Bronchial epithelial cell (primary cell): ENCODE measurements around the gene CCDC78. TPM values are rescaled to one million over a fixed set of nuclear protein-coding genes. Genes with fewer than 3 reads are reported as not detected.

Experiments used
- DNase-seq: peaks from one replicate; pipeline ENCODE4 v3.0.0-alpha.2; 2010; ENCODE audit warnings: low read depth
- FAIRE-seq: peaks from 2 replicates; lab custom pipeline; 2011; peaks lifted over from hg19 to GRCh38; lab: Jason Lieb, UNC
- H3K27me3 ChIP-seq: 2 replicates; pipeline ENCODE4 v1.5.1; 2011; ENCODE audit warnings: low read length; ENCODE audit not compliant: control insufficient read depth, insufficient read depth
- H3K36me3 ChIP-seq: 2 replicates; pipeline ENCODE4 v1.5.1; 2011; ENCODE audit warnings: low read length; ENCODE audit not compliant: control insufficient read depth, insufficient read depth
- H3K4me3 ChIP-seq: 2 replicates; pipeline ENCODE4 v1.5.1; 2011; ENCODE audit warnings: mild to moderate bottlenecking, low read depth, low read length, control low read depth
- total RNA-seq: library from RNA; depleted of rRNA; stranded (reverse); fragments of >200 nt; gene quantifications from 2 replicates; pipeline ENCODE4 v1.2.1, GENCODE V29; 2014
- TF ChIP-seq, protein P1 (sequence below): IDR thresholded peaks from 2 replicates; pipeline ENCODE4 v1.5.1; 2011; ENCODE audit warnings: mild to moderate bottlenecking, moderate library complexity, low read length, control low read depth, inconsistent platforms; ENCODE audit not compliant: insufficient read depth, severe bottlenecking

CCDC78 gene
- total RNA-seq, 1 donor from 2014 or later: 1.6 TPM

DNA sequence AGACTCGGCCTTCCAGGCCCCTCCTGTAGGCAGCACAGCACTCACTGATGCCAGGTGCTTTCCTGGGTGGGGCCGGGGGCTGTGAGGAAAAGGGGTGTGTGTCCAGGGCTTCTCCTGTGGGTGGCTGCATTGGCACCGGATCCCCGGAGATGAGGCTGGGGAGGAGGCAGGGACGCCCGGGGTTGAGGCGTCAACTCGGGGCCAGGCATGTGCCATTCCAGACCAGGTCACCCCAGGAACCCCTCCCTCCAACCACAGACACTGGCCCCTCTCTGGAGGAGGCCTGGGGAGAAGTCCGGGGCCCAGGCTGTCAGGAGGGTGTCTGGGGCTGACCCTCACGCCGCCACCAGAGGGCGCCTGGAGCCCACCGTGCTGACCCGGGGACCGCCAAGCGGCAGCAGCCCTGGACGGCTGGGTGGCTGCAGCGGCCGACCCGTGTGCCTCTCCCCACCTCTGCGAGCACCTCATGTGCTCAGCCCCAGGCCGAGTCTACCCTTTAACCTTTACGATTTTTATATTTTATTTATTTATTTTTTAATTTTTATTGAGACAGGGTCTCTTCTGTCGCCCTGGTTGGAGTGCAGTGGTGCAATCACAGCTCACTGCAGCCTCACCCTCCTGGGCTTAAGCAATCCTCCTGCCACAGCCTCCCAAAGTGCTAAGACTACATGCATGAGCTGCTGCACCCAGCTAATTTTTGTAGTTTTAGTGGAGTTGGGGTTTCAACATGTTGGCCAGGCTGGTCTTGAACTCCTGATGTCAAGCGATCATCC, 14.5 kb downstream of the CCDC78 start:
- Histone ChIP-seq H3K36me3 (no peaks in the 10 kb centered on the region), H3K27me3 (peaks cover 17% of the 10 kb centered on the region), H3K4me3 (no peak overlapping the region)
- no peak for FAIRE-seq
- DNase-seq: peak; percentile 28
- TF ChIP-seq, protein P1, sequence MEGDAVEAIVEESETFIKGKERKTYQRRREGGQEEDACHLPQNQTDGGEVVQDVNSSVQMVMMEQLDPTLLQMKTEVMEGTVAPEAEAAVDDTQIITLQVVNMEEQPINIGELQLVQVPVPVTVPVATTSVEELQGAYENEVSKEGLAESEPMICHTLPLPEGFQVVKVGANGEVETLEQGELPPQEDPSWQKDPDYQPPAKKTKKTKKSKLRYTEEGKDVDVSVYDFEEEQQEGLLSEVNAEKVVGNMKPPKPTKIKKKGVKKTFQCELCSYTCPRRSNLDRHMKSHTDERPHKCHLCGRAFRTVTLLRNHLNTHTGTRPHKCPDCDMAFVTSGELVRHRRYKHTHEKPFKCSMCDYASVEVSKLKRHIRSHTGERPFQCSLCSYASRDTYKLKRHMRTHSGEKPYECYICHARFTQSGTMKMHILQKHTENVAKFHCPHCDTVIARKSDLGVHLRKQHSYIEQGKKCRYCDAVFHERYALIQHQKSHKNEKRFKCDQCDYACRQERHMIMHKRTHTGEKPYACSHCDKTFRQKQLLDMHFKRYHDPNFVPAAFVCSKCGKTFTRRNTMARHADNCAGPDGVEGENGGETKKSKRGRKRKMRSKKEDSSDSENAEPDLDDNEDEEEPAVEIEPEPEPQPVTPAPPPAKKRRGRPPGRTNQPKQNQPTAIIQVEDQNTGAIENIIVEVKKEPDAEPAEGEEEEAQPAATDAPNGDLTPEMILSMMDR: peak; percentile 95

DNA sequence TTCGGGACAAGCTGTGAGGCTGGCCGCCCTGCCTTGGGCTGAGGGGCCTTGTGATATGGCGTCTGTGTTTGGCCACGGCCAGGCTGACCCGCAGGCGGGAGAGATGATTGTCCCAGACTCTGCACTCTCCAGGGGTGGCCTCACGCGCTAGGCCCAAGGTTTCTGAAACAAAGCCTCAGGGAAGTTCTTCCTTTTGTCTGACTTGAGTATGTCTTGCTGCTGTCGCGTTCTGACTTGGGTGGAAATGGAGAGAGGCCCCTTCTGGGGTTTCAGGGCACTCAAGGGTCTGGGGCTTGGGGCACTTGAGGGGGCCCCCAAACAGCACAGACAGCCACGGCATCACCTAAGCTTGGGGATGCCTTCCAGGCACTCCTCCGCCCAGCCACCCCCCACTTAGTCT, 15.2 kb downstream of the CCDC78 start:
- H3K36me3 ChIP-seq: no peaks in the 10 kb centered on the region
- no peak overlapping the region for H3K4me3 ChIP-seq
- TF ChIP-seq, protein P1: no peak
- H3K27me3 ChIP-seq: peaks cover 20% of the 10 kb centered on the region
- FAIRE-seq (no peak), DNase-seq (no peak)

GRCh38 chr16:710500-711075, 15.7 kb downstream of the CCDC78 start:
- Histone ChIP-seq H3K27me3 (peaks cover 20% of the 10 kb centered on the region), H3K36me3 (no peaks in the 10 kb centered on the region), H3K4me3 (no peak overlapping the region)
- TF ChIP-seq, protein P1: no peak
- FAIRE-seq: no peak
- no peak for DNase-seq

GRCh38 chr16:709566-710499, 16.4 kb downstream of the CCDC78 start:
- FAIRE-seq: no peak
- Histone ChIP-seq H3K4me3 (no peak overlapping the region), H3K36me3 (no peaks in the 10 kb centered on the region), H3K27me3 (peaks cover 20% of the 10 kb centered on the region)
- DNase-seq: peak; percentile 49
- TF ChIP-seq, protein P1: no peak

DNA sequence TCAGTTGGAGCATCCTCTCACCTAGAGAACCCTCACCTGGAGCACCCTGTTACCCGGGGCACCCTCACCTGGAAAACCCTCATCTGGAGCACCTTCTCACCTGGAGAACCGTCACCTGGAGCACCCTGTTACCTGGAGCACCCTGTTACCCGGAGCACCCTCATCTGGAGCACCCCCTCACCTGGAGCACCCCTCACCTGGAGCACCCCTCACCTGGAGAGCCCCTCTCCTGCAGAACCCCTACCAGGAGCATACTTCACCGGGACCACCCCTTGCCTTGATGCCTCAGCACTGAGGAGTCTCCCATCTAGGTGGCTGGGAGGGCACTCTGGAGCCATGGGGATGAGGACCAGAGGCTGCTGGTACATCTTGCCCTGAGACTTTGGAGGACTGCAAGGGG, 17.3 kb downstream of the CCDC78 start:
- H3K27me3 ChIP-seq: peaks cover 27% of the 10 kb centered on the region
- no peak for FAIRE-seq

More for the DNA sequence above, 17.3 kb downstream of the CCDC78 start:
- no peak overlapping the region for H3K4me3 ChIP-seq
- TF ChIP-seq, protein P1: no peak
- DNase-seq: no peak
- no peaks in the 10 kb centered on the region for H3K36me3 ChIP-seq
